HG02981 (cell line): ENCODE results near the gene CRYBA2.
A peak's percentile ranks its signal among the peaks of the same experiment; 100 is the strongest.

Source experiments
- ATAC-seq: cut with Tn5 transposase; IDR thresholded peaks from one replicate; pipeline ENCODE4 v1.9.1; 2021; ENCODE audit warnings: mild to moderate bottlenecking, moderate library complexity; ENCODE audit not compliant: unreplicated experiment

The CRYBA2 gene, protein sequence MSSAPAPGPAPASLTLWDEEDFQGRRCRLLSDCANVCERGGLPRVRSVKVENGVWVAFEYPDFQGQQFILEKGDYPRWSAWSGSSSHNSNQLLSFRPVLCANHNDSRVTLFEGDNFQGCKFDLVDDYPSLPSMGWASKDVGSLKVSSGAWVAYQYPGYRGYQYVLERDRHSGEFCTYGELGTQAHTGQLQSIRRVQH

DNA sequence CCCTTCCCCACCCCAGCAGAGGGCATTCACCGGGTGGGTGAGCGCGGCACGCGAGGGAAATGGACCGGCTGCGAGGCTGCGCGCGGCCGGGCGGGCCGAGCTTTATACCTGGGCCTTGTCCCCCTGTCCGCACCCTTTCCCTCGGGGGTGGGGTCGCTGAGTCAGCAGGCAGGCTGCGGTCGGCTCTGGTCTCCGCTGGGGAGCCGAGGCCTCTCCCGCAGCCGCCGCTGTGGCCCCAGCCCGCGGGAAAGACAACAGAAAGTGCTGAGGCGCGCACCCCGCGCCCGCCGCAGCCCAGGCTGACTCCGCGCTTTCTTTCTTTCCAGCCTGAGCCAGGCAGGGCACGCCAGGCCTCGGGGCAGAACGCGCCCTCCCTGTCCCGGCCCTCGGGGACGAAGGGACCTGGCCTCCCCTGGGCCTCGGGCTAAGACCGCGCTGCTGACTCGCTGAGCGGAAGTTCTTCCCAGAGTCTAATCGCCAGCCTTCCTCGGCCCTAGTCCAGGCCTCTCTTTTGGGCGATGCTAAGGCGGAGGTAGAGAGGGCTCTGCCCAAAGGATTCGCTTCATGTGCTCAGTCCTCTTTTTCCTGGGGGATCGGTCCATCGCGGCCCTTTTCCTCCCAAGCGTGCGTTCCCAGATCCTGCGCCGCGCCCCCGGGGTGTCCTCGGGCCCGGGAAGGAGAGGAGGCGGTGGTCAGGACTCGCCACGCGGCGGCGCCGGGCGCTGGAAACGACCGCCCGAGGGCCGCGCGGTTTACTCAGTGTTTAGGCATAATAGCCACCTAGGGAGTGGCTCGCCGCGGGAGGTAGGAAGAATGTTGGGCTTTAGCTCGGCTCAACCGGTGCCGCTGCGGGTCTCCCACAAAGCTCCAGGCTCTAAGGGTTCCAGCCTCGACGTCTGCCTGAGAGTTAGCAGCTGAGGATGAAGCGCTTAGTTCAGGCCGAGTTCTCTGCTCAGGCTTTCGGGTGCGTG, at the start of gene CRYBA2:
CRYBA2 (minus strand) TSS at position 78 of the 971 bp plus-strand sequence. CDS start 246 bp downstream, outside the sequence.
- no peak for ATAC-seq

DNA sequence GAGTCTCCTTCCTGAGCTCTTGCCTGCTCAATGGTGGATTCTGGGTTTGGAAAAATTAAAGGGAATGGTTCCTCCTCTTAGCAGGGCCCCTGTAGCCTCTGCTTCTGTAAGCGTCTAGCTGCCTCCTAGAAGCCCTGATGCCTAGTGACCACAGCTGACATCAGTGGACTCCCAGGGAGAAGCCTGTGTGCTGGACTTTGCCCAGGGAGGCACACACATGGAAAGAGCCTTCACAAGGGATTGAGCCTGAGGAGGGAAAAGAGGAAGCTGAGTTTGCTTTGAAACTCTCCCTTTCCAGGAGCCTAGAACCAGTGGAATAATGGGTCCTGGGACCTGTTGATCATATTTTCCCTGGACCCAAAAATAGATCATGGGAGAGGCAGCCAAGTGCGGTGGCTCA, 49.5 kb upstream of the CRYBA2 start:
- ATAC-seq, result no peak

DNA sequence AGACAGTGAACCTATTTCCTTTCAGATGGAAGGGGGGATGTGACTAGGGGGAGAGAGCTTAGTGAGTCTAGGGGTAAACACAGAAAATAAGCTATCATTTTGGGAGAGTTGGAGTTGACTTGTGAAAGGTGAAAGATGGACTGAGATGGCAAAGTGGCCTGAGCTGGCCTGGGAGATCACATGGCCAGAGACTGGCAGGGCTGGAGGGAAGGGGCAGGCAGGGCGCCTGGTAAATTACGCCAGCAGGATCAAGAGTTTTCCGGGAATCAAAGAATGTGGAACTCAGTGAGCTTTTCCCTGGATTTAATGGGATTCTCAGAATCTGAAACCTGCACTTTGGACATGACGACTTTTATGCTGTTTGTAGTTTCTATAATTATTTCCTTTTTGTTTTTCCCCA, 48.9 kb upstream of the CRYBA2 start:
- ATAC-seq, result no peak

DNA sequence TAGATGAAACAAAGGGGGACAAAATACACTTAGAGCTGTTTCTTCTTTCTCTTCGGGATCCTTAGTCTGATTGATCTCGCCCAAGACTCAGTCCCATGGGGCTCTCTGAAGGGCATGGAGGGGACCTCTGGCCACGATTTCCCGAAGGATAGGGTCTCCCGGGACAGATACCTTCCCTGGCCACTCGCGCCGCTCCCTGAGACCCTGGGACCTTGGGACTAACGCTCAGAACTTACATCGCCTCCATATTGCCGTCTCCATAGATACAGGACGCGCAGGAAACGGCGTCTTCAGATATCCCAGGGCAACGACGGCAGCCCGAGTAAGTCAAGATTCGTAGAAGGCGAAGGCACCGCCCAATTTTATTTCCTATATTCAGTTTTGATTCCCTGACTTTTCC, 48.0 kb upstream of the CRYBA2 start, which contains the start of gene CFAP65:
CFAP65 (minus strand) TSS at position 265 of the 400 bp plus-strand sequence. CDS start 2,468 bp downstream, outside the sequence.
- no peak for ATAC-seq

DNA sequence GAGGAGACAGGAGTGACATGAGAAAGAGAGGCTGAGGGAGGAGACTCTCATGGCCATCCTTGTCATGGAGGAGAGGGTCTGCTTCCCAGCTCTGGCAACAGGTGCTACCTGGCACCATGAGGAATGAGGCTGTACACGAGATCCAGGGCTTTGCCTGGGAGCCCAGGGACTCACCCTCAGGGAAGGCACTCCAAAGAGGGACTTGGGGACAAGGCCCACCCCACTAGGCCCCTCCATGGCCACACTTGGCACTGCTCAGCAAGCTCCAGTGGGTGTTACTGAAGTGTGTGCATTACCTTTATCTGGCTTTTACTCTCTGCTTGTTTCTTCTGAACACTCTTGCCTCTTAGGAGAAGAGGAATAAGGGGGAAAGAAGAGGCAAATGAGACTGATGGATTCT, 45.4 kb upstream of the CRYBA2 start:
- ATAC-seq, result no peak

DNA sequence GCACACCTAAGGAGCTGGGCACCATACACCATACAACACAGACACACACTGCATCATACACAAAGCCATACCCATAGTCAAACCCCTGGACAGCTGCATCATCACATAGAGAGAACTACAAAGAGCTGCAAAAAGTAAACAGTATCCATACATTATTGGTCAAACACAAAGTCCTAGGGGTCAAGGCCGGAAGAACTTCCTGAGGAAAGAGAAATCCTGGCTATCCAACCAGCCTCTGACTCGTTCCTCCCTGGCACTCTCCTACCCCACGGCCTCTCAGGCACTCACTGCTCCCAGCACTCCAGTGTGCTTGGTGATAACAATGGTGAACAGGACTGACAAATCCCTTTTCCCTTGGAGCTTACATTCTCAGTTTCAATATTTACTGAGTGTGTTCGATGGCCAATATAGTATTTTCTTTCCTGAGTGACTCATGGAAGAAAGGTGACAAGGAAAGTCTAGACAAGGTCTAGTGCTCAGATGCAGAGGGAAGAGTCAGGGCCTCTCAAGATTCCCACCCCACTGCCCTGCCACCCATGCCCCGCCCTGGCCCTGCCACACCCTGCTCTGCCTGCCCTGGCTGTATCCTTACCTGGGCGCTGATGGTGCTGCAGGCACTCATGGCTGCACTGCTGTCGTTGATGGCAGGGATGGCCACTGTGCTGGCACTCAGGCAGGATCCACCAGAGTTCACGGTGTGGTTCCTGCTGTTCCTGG, 44.7 kb upstream of the CRYBA2 start:
- ATAC-seq, result no peak

DNA sequence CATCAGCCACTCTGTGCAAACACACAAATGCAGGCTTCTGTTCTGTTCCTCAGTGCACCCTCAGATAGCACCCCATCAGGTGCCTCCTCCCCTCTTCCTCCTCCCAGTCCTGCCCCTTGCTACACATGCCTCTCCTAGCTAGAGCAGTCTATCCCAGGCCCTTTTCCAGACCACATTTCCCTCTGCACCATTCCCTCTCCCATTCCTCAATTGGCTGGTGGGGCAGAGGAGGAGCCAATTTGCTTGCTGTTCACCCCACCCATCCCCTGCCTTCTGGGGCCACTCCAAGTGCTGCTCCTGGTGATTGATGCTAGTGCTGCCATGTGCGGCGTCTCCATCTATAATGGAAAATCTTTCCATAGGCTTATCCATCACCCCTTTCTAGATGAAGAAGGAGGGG, 42.7 kb upstream of the CRYBA2 start:
- no peak for ATAC-seq

DNA sequence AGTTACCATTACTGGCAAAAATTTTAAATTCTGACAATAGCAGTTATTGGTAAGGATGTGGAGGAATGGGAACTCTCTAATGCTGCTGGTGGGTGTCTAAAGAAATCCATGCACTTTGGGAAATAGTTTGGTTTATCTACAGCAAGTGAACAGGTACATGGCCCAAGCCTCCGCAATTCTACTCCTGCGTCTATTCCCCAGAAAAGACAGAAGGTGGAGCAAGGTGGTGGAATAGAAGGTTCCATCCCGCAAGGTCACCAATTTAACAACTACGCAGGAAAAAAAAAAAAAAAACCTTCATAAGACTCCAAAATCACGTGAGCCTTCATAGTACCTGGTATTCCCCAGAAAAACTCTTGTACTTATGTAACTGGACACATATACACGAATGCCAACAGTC, 41.6 kb upstream of the CRYBA2 start:
- ATAC-seq, result no peak

DNA sequence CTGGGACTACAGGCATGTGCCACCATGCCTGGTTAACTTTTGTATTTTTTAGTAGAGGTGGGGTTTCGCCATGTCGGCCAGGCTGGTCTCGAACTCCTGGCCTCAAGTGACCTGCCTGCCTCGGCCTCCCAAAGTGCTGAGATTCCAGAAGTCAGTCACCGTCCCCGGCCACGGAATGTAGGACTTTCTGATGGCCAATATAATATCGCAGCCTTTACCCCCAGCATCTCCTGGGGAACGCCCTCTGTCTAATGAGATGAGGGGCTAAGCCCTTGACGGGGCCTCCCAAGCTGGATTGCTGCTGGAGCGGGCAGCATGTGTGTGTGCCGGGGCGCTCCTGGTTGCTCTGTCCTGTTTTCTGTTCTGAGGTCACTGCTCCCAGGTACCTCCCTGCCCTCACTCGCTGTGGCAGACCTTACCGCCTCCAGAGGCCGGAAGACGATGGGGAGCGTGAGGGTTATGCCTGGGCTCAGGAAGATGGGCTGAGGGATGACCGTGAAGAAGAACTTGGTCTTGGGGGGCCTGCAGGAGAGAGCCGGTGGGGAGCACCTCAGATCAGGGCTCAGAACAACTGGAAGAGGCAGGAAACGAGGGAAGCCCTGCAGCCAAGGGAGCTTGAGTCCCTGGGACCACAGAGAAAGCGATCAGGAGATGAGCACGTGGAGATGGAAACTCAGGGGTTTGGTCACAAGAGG, 39.0 kb upstream of the CRYBA2 start:
- no peak for ATAC-seq

DNA sequence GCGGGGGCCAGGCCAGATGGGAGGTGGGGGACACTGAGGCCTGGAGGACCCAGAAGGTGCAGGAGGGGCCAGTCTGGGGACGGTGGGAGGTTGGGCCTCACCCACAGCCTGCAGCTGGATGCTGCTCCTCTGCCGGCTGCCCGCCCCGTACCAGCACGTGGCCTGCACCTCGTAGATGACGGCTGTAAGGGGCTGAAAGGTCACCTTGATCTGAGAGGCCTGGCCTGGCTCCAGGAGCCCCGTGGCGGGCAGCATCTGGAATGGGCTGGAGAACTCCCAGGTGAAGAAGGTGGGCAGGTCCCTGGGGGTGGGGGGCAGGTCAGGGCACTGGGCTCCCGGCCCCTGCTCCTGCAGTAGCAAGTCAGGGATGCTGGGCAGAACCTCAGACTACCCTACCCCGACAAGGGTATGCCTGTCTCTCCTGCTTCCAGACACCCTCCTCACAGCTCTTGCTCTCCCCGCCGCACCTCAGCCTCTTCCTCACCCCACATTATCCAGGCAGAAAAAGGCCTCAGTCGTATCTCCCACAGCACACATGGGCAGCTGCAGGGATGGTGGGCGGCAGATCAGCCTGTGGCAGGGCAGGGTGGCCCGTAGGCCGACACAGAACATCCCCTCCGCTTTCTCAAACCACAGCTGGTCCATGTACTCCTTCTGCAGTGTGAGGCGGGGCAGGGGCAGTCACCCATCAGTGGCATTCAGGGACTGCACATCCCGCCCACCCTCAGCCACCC, 38.0 kb upstream of the CRYBA2 start:
- ATAC-seq, result no peak

DNA sequence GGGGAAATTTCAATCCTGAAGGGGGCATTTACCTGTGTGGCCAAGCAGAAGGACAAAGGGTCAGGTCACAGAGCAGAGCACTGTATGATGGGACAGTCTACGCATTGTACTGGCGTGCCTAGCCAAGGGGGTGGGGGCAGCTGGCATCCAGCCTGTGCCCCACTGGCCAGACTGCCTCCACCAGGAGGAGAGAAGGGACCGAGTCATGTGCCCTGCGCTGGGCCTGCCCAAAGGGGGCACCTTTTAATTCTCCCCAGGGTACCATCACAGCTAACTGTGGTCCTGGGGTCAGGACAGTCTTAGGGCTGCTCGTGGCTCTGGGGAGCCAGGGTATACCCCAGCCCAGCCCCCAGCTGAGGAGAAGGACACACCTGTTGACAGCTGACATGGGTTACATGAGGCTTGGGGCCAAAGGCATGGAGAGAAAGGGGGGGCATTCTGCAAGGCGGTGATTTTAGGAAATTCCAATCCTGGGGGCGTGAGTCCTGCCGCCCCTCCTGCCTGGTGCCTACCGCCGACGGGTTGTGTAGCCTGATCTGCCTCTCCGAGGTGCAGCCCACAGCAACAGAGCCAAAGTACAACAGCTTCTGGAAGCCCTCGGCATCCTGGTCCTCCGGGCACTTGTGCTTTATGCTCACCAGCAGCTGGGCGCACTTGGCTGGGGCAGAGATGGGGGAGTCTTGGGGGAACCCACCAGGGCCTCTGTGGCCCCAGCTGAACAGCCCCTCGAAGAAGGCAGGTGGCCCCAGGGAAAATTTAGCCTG, 37.1 kb upstream of the CRYBA2 start:
- ATAC-seq, result no peak

DNA sequence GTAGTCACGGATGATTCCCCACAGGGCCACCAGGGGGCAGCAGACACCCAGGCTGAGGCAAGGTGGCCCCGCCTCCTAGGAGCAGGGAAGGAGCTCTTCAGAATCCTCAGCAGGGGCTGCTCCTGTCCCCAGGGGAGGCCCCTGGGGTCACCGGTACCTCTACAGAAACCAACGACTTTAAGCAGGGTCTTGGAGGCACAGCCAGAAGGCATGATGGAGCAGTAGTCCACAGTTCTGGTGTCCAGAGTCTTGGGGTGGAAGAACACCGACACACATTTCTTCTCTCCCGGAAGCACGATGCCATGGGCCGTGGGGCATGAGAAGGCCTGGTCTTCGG, 36.6 kb upstream of the CRYBA2 start:
- peak; percentile 78 for ATAC-seq

DNA sequence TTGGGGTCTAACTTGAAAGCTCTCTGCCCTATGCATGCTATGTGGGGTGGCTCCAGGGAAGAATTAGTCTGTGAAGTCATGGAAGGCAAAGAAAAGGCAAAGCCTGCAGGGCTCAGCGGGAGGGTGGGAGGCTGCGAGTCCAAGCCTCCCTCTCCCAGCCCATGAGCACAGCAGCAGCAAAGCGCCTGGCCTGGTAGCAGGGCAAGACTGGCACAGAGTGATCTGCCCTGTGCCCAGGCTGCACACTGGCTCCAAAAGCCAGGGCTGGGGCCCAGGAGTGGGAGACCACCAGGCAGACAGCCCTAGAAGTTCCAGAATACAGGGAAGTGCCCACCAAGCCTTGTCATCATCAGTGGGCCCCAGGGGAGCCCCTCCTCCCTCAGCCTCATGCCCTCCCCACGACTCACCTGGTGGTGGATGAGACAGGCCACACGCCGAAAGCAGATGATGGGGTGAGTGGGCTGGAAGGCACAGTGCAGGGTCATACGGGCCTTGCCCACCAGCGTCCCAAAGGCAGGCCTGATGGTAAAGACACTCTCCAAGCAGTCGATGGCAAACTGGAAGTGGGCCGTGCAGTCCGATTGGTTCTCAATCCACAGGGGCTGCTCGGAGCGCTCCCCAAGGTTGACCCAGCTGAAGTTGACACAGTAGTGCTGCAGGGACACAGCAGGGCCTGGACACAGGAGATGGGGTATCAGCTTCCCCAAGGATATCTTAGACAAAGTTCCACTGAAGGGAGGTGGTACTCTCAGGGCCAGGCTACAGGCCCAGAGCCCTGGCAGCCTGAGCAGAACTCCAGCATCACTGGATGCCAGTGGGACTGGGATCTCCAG, 36.0 kb upstream of the CRYBA2 start:
- no peak for ATAC-seq

DNA sequence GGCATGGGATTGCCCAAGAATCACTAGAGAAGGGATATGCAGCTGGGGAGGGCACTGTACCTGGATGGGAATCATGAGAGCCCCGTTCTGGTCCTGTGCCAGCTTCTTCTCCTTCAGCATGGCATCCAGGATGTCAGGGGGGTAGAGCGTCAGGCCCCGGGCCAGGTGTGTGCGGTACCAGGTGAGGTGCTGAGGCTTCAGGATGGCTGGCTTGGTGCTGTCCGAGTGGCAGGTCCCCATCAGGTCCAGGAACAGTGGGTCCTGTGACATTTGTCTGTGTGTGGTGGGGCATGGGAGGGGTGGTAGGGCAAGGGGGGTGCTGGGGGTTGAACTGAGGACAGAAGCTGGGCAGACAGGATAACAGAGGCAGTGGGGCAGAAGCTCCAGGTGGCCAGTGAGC, 34.9 kb upstream of the CRYBA2 start:
- ATAC-seq, result no peak

DNA sequence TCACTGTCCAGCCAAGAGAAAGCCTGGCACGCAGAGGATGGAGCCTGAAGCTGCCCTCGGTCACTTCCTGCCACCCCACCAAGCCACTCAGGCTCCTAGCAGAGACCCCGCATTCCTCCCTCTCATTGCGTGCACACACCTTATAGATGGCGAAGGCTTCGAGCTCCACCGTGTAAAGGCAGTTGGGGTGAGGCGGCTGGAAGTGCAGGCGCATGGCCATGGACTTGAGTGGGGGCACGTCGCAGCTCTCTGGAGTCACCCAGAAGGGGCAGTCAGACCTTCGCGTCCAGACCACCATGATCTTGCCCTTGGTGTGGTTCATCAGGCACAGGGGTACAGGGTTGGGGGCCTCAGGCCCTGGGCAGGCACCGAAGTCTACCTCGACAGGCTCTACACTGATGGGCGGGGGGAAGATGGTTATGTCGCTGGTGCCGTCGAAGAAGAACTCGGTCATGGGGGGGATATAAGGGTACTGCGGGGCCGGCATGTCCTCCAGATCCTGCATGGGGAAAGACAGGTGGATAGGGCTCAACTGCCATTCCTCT, 34.4 kb upstream of the CRYBA2 start:
- ATAC-seq, result no peak

DNA sequence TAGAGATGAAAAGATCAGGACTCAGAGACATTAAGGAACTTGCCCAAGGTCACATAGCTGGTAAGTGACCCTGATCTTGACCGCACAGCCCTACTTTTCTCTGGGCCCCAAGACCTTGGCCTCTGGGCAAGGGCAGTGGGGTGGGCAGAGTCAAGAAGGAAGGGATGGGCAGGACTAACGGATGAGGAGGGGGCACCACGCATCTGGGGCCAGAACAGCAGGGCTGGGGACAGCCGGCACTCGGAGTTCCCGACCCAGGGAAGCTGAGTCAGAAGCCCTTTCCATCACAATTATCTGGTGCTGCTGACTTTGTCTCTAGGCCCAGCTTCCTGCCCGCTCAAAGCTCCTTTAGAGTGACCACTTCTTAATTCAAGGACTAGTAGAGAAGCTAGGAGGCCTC, 33.7 kb upstream of the CRYBA2 start:
- ATAC-seq, result no peak

DNA sequence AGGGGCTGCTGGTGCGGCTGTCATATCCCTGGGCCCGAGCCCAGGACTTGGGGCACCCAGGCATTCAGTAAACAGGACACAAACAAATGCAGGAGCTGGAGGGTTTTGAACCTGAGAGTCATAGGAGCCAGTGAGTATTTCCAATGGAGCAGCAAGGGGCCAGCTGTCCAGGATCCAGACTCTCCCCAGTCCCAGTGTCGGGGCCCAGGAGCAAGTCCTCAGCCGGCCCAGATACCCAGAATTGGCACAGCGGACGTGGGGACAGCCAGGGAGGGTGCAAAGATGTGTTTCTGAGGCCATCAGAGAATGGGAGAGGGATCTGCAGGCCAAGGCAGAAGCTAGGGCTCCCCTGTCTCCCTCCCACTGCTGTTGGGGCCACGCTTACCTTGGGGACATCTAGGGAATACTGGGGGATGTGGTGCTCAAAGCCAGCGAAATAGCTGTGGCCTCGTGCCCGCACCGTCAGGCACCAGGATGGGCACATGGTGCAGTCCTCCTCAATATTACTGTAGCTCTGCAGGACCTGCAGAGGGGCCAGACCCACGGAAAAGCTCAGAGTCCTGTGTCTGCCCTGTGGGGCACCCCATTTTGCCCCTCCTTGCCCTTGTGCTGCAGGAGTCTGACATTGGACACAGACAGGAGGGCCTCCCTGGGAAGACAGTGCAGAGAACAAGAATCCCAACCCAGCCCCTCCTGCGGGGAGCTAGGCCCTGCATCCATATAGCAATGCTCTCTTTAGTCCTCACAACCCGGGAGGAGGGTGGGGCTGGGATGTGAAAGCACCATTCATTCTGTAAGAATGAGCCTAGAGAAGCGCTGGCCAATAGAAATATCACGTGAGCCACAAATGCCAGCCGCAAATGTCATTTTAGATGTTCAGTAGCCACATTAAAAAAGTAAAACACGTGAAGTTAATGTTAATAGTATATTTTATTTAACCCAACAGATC, 32.7 kb upstream of the CRYBA2 start:
- no peak for ATAC-seq
